Astrocyte (in vitro differentiated cells and primary cell): Measurements from ENCODE around the gene DYNLT2B.
"Not testable (repeated sequence)": the region's sequence is repeated elsewhere in the genome, so short reads cannot be mapped to it uniquely, and the experiment has no call there.

Source experiments
- CTCF ChIP-seq: IDR thresholded peaks from 2 replicates; pipeline ENCODE4 v1.5.1; 2011; ENCODE audit warnings: low read depth, mild to moderate bottlenecking, inconsistent platforms, low read length, moderate library complexity; ENCODE audit not compliant: insufficient read depth
- EZH2 ChIP-seq: IDR thresholded peaks from 2 replicates; pipeline ENCODE4 v1.6.1; 2012; ENCODE audit warnings: mild to moderate bottlenecking, low read length, inconsistent platforms; ENCODE audit not compliant: insufficient read depth

GRCh38 chr3:196343917-196344316 is 25.9 kb upstream of the DYNLT2B start:
- not testable (repeated sequence) for TF ChIP-seq CTCF, EZH2
